GM23338 (cell line): ENCODE data around the gene LIX1. TPM values are rescaled to one million over a fixed set of nuclear protein-coding genes. Genes with fewer than 3 reads are reported as not detected.

Experiments used
- ATAC-seq: fragments of 200-7000 bp; cut with Tn5 transposase; 3 replicates; pipeline ENCODE4 v1.9.1; 2020
- DNase-seq: peaks from one replicate; pipeline ENCODE4 v3.0.0-alpha.2; 2015; ENCODE audit warnings: low spot score
- H2AFZ ChIP-seq: fragments of 200-600 bp; sonication (generic); 2 replicates; pipeline ENCODE4 v1.8.0; 2016; ENCODE audit warnings: antibody characterized with exemption, mild to moderate bottlenecking, moderate library complexity
- H3F3A ChIP-seq: fragments of 200-600 bp; sonication (generic); replicated peaks from 2 replicates; pipeline ENCODE4 v1.8.0; 2017; ENCODE audit warnings: antibody characterized with exemption, mixed run types, low read depth
- H3K27ac ChIP-seq: fragments of 200-600 bp; sonication (generic); 2 replicates; pipeline ENCODE4 v1.6.1; 2016; ENCODE audit warnings: low read depth
- H3K27me3 ChIP-seq: fragments of 200-600 bp; sonication (generic); 2 replicates; pipeline ENCODE4 v1.8.0; 2016; ENCODE audit warnings: mild to moderate bottlenecking, mixed run types, moderate library complexity; ENCODE audit not compliant: insufficient read depth
- H3K36me3 ChIP-seq: fragments of 200-600 bp; sonication (generic); 2 replicates; pipeline ENCODE4 v1.8.0; 2016; ENCODE audit warnings: mild to moderate bottlenecking; ENCODE audit not compliant: insufficient read depth
- H3K4me1 ChIP-seq: fragments of 200-600 bp; sonication (generic); 2 replicates; pipeline ENCODE4 v1.8.0; 2016; ENCODE audit warnings: mild to moderate bottlenecking, moderate library complexity; ENCODE audit not compliant: insufficient read depth
- H3K4me2 ChIP-seq: fragments of 200-600 bp; sonication (generic); 2 replicates; pipeline ENCODE4 v1.7.1; 2017; ENCODE audit warnings: mixed run types
- H3K4me3 ChIP-seq: fragments of 200-600 bp; sonication (generic); 2 replicates; pipeline ENCODE4 v1.6.1; 2016; ENCODE audit warnings: mixed run types
- H3K79me2 ChIP-seq: fragments of 200-600 bp; sonication (generic); replicated peaks from 2 replicates; pipeline ENCODE4 v1.8.0; 2017; ENCODE audit warnings: mild to moderate bottlenecking; ENCODE audit not compliant: insufficient read depth
- H3K9me2 ChIP-seq: fragments of 200-600 bp; sonication (generic); 2 replicates; pipeline ENCODE4 v1.8.0; 2017; ENCODE audit not compliant: insufficient read depth
- H4K20me1 ChIP-seq: fragments of 200-600 bp; sonication (generic); replicated peaks from 2 replicates; pipeline ENCODE4 v1.8.0; 2017; ENCODE audit warnings: mild to moderate bottlenecking; ENCODE audit not compliant: insufficient read depth
- H3K27ac Mint-ChIP-seq: 2 replicates; pipeline ENCODE4 v1.8.0; 2020; ENCODE audit warnings: inconsistent platforms, mild to moderate bottlenecking, moderate library complexity, mixed read lengths
- H3K27me3 Mint-ChIP-seq: 3 replicates; pipeline ENCODE4 v1.8.0; 2022; ENCODE audit warnings: low read depth, mild to moderate bottlenecking, moderate library complexity, mixed read lengths, inconsistent platforms; ENCODE audit not compliant: insufficient read depth, poor library complexity
- H3K36me3 Mint-ChIP-seq: 3 replicates; pipeline ENCODE4 v1.8.0; 2021; ENCODE audit warnings: low read depth, mild to moderate bottlenecking, inconsistent platforms, moderate library complexity, mixed read lengths
- H3K4me1 Mint-ChIP-seq: 3 replicates; pipeline ENCODE4 v1.8.0; 2020; ENCODE audit warnings: mild to moderate bottlenecking, inconsistent platforms, mixed read lengths
- H3K4me3 Mint-ChIP-seq: 3 replicates; pipeline ENCODE4 v1.8.0; 2021; ENCODE audit warnings: moderate library complexity, mild to moderate bottlenecking, inconsistent platforms, mixed read lengths
- H3K9me3 Mint-ChIP-seq: 3 replicates; pipeline ENCODE4 v1.8.0; 2020; ENCODE audit warnings: moderate library complexity, mild to moderate bottlenecking, inconsistent platforms, mixed read lengths
- CREB1 ChIP-seq: fragments of 250-450 bp; sonication (Bioruptor Pico); IDR thresholded peaks from 2 replicates; pipeline ENCODE4 v1.5.0; 2020; ENCODE audit warnings: low read depth, mild to moderate bottlenecking, moderate library complexity
- EZH2 ChIP-seq: fragments of 200-600 bp; sonication (generic); IDR thresholded peaks from one replicate; pipeline ENCODE4 v1.8.0; 2017; ENCODE audit warnings: antibody characterized with exemption, mild to moderate bottlenecking, low read depth; ENCODE audit not compliant: unreplicated experiment
- EZH2phosphoT487 ChIP-seq: fragments of 200-600 bp; sonication (generic); IDR thresholded peaks from one replicate; pipeline ENCODE4 v1.8.1; 2018; ENCODE audit warnings: antibody characterized with exemption; ENCODE audit not compliant: unreplicated experiment
- JUNB ChIP-seq: IDR thresholded peaks from one replicate; pipeline ENCODE4 v1.6.1; 2016; ENCODE audit warnings: antibody characterized with exemption; ENCODE audit not compliant: unreplicated experiment
- POLR2AphosphoS5 ChIP-seq: IDR thresholded peaks from 2 replicates; pipeline ENCODE4 v1.6.1; 2016; ENCODE audit warnings: antibody characterized with exemption, low read depth
- STAT1 ChIP-seq: IDR thresholded peaks from one replicate; pipeline ENCODE4 v1.6.1; 2016; ENCODE audit warnings: antibody characterized with exemption; ENCODE audit not compliant: unreplicated experiment
- ZNF331 ChIP-seq: fragments of 250-450 bp; sonication (Bioruptor Pico); IDR thresholded peaks from 2 replicates; pipeline ENCODE4 v1.5.0; 2020; ENCODE audit warnings: low read depth, mild to moderate bottlenecking, moderate library complexity
- polyA plus RNA-seq: library from polyadenylated mRNA; unstranded; fragments of >200 nt; fragmentation: Nextera tagmentation; extraction: Ambion mirVana; gene quantifications from 2 replicates; pipeline ENCODE4 v1.2.1, GENCODE V29; 2016
- total RNA-seq: library from RNA; depleted of rRNA; stranded (reverse); fragments of >200 nt; shearing (Covaris generic); gene quantifications from 2 replicates; pipeline ENCODE4 v1.2.3, GENCODE V29; 2014
- TF ChIP-seq, protein P1 (sequence below): IDR thresholded peaks from one replicate; pipeline ENCODE4 v1.6.1; 2018; ENCODE audit warnings: antibody characterized with exemption; ENCODE audit not compliant: unreplicated experiment

The LIX1 gene
- total and polyA plus RNA-seq, 2 experiments from 2014 or later, result 0.13 TPM; not detected in 1

DNA sequence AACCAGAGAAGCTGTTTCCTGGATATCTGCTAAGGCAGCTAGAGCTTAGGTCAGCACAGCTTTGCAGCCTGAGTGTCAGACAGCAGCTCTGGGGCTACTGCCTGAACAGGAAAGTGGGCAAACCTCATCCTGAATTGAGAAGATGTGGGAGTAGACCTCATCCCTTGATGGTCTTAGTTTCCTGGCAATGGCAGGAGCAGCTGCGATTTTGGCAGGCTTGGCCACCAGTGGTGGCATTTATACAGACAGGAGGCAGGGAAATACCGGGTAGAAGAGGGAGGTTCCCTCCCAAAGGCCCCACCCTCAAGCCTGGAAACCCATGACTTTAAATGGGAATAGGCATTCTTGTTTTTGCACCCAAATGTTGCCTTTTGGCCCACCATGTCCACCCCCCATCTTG lies 69.7 kb downstream of the LIX1 start (continued):
- no peak for TF ChIP-seq JUNB
- no peak for TF ChIP-seq POLR2AphosphoS5
- no peak for TF ChIP-seq ZNF331 (CRISPR knock-in tag)
- TF ChIP-seq, protein P1, sequence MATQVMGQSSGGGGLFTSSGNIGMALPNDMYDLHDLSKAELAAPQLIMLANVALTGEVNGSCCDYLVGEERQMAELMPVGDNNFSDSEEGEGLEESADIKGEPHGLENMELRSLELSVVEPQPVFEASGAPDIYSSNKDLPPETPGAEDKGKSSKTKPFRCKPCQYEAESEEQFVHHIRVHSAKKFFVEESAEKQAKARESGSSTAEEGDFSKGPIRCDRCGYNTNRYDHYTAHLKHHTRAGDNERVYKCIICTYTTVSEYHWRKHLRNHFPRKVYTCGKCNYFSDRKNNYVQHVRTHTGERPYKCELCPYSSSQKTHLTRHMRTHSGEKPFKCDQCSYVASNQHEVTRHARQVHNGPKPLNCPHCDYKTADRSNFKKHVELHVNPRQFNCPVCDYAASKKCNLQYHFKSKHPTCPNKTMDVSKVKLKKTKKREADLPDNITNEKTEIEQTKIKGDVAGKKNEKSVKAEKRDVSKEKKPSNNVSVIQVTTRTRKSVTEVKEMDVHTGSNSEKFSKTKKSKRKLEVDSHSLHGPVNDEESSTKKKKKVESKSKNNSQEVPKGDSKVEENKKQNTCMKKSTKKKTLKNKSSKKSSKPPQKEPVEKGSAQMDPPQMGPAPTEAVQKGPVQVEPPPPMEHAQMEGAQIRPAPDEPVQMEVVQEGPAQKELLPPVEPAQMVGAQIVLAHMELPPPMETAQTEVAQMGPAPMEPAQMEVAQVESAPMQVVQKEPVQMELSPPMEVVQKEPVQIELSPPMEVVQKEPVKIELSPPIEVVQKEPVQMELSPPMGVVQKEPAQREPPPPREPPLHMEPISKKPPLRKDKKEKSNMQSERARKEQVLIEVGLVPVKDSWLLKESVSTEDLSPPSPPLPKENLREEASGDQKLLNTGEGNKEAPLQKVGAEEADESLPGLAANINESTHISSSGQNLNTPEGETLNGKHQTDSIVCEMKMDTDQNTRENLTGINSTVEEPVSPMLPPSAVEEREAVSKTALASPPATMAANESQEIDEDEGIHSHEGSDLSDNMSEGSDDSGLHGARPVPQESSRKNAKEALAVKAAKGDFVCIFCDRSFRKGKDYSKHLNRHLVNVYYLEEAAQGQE, result no peak
- TF ChIP-seq EZH2phosphoT487, result no peak

DNA sequence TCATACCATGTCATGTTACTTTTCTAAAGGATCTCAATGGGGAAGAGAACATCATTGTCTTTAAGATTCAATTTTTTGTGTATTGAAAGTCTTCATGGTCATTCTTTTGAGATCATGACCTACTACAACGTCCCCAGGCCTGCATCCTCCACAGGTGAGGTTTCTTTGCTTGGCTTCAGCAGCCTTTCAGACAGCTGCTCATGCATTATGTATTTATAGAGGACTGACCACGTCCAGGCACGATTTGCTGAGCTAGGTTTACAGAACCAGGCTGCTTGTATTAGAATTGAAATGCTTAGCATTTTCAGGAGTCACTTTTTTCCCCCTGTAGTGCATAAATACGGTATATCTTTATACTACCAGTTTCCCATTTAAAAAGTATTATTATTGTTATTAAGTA lies 70.4 kb downstream of the LIX1 start:
- H3K27me3 Mint-ChIP-seq, result peaks cover 5% of the 10 kb centered on the region
- no peak for DNase-seq
- TF ChIP-seq EZH2, result no peak
- no peak for TF ChIP-seq CREB1 (CRISPR knock-in tag)
- Histone ChIP-seq H4K20me1 (no peaks in the 10 kb centered on the region), H3K79me2 (no peaks in the 10 kb centered on the region), H3K27ac (no peak overlapping the region), H3F3A (no peaks in the 10 kb centered on the region), H3K36me3 (no peaks in the 10 kb centered on the region), H3K27me3 (no peaks in the 10 kb centered on the region), H3K4me1 (peaks cover 6% of the 10 kb centered on the region), H3K4me2 (no peak overlapping the region), H3K4me3 (no peak overlapping the region), H2AFZ (no peak overlapping the region), H3K9me2 (no peaks in the 10 kb centered on the region; the same call in 1 of the 2 replicates)
- ATAC-seq, result no peak
- peaks cover 7% of the 10 kb centered on the region for H3K4me1 Mint-ChIP-seq
- H3K9me3 Mint-ChIP-seq, result no peaks in the 10 kb centered on the region
- no peaks in the 10 kb centered on the region; the same call in 2 of the 3 replicates for H3K36me3 Mint-ChIP-seq
- H3K4me3 Mint-ChIP-seq, result no peak overlapping the region
- H3K27ac Mint-ChIP-seq, result no peak overlapping the region

DNA sequence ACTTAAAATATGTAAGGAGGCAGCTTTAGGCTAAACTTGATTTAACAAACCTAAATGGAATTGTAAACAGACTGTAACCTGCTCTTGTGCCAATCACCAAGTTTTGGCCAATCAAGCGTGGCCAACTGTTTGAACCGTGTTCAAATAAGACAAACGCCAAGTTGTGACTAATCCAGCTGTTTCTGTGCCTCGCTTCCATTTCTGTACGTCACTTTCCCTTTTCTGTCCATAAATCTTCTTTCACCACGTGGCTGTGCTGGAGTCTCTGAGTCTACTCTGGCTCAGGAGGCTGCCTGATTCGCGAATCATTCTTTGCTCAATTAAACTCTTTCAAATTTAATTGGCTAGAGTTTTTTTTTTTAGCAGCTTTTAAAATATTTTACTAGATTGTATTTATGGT lies 71.3 kb downstream of the LIX1 start:
- Mint-ChIP-seq H3K27me3 (peaks cover 5% of the 10 kb centered on the region), H3K4me1 (peaks cover 11% of the 10 kb centered on the region), H3K9me3 (no peaks in the 10 kb centered on the region), H3K36me3 (no peaks in the 10 kb centered on the region; the same call in 2 of the 3 replicates), H3K27ac (no peak overlapping the region), H3K4me3 (no peak overlapping the region)
- H2AFZ ChIP-seq, result no peak overlapping the region
- H3K4me2 ChIP-seq, result no peak overlapping the region
- DNase-seq (no peak), ATAC-seq (no peak)
- TF ChIP-seq JUNB (no peak), STAT1 (no peak)
- no peaks in the 10 kb centered on the region; the same call in 1 of the 2 replicates for H3K9me2 ChIP-seq
- H3K36me3 ChIP-seq, result no peaks in the 10 kb centered on the region
- no peaks in the 10 kb centered on the region for H3K79me2 ChIP-seq
- no peaks in the 10 kb centered on the region for H3K27me3 ChIP-seq
- H3K27ac ChIP-seq, result no peak overlapping the region
- peaks cover 12% of the 10 kb centered on the region for H3K4me1 ChIP-seq
- H3F3A ChIP-seq, result no peaks in the 10 kb centered on the region
- H3K4me3 ChIP-seq, result no peak overlapping the region
- no peaks in the 10 kb centered on the region for H4K20me1 ChIP-seq
